ENCODE measurements around the gene TBC1D17.

Gene TBC1D17

GRCh38 chr19:49879243-49879963 lies 1.9 kb downstream of the TBC1D17 start:
- Mint-ChIP-seq H3K4me3 (no peak overlapping the region), H3K4me1 (peaks cover 30% of the 10 kb centered on the region), H3K9me3 (no peaks in the 10 kb centered on the region), H3K36me3 (ENCODE audit: low read depth) (peaks cover 49% of the 10 kb centered on the region), H3K27me3 (ENCODE audit: low read depth, poor library complexity) (no peaks in the 10 kb centered on the region), H3K27ac (no peak overlapping the region)
- no peak for TF ChIP-seq CTCF (IDR thresholded peaks at IDR 0.05)
- no peak for DNase-seq

- TF ChIP-seq CTCF (IDR thresholded peaks at IDR 0.05) = no peak
- peaks cover 22% of the 10 kb centered on the region for H3K4me1 Mint-ChIP-seq
- H3K4me3 Mint-ChIP-seq = no peak overlapping the region
- H3K27me3 Mint-ChIP-seq (ENCODE audit: low read depth, poor library complexity) = no peaks in the 10 kb centered on the region
- no peaks in the 10 kb centered on the region for H3K9me3 Mint-ChIP-seq
- peaks cover 58% of the 10 kb centered on the region for H3K36me3 Mint-ChIP-seq (ENCODE audit: low read depth)
- DNase-seq = no peak
- H3K27ac Mint-ChIP-seq = no peak overlapping the region
These were observed 2.8 kb downstream of the TBC1D17 start for GRCh38 chr19:49880162-49880869.

GRCh38 chr19:49881186-49881585 lies 3.7 kb downstream of the TBC1D17 start:
- Mint-ChIP-seq H3K27me3 (ENCODE audit: low read depth, poor library complexity) (no peaks in the 10 kb centered on the region), H3K9me3 (no peaks in the 10 kb centered on the region), H3K4me1 (peaks cover 15% of the 10 kb centered on the region), H3K27ac (no peak overlapping the region), H3K4me3 (no peak overlapping the region), H3K36me3 (ENCODE audit: low read depth) (peaks cover 63% of the 10 kb centered on the region)
- DNase-seq = no peak
- no peak for TF ChIP-seq CTCF (IDR thresholded peaks at IDR 0.05)

GRCh38 chr19:49881672-49882394 lies 4.3 kb downstream of the TBC1D17 start:
- TF ChIP-seq CTCF (IDR thresholded peaks at IDR 0.05) = no peak
- Mint-ChIP-seq H3K9me3 (no peaks in the 10 kb centered on the region), H3K27me3 (ENCODE audit: low read depth, poor library complexity) (no peaks in the 10 kb centered on the region), H3K4me1 (peaks cover 15% of the 10 kb centered on the region), H3K36me3 (ENCODE audit: low read depth) (peaks cover 68% of the 10 kb centered on the region), H3K27ac (no peak overlapping the region), H3K4me3 (no peak overlapping the region)
- DNase-seq = no peak

GRCh38 chr19:49882643-49883042 lies 5.1 kb downstream of the TBC1D17 start:
- H3K4me3 Mint-ChIP-seq = no peak overlapping the region
- H3K4me1 Mint-ChIP-seq = peaks cover 15% of the 10 kb centered on the region
- H3K36me3 Mint-ChIP-seq (ENCODE audit: low read depth) = peaks cover 68% of the 10 kb centered on the region
- H3K27ac Mint-ChIP-seq = no peak overlapping the region
- DNase-seq = no peak
- TF ChIP-seq CTCF (IDR thresholded peaks at IDR 0.05) = no peak
- H3K27me3 Mint-ChIP-seq (ENCODE audit: low read depth, poor library complexity) = no peaks in the 10 kb centered on the region
- H3K9me3 Mint-ChIP-seq = no peaks in the 10 kb centered on the region

All from nephron progenitor cell (in vitro differentiated cells).